Neutrophil (primary cell): ENCODE measurements around the gene DCAF8L2.

Source experiments
- H3K27ac ChIP-seq: fragments of 200-600 bp; sonication (generic); 2 replicates; pipeline ENCODE4 v1.5.1; 2016; ENCODE audit warnings: mild to moderate bottlenecking, moderate library complexity
- H3K27me3 ChIP-seq: fragments of 200-600 bp; sonication (generic); 2 replicates; pipeline ENCODE4 v1.6.0; 2016; ENCODE audit warnings: mild to moderate bottlenecking
- H3K36me3 ChIP-seq: fragments of 200-600 bp; sonication (generic); 2 replicates; pipeline ENCODE4 v1.5.1; 2017
- H3K4me1 ChIP-seq, 2 experiments: fragments of 200-600 bp in 1 of 2; sonication (generic) in 1 of 2; 1 replicate in 1 of 2; 2 replicates in 1 of 2; pipeline versions ENCODE4 v1.5.1 to v1.6.1; 2013 to 2016; ENCODE audit warnings: low read depth in 1 of 2, low read length in 1 of 2, mild to moderate bottlenecking in 1 of 2, moderate library complexity in 1 of 2; ENCODE audit not compliant: control insufficient read depth in 1 of 2, insufficient read depth in 1 of 2
- H3K4me3 ChIP-seq, 2 experiments: fragments of 200-600 bp in 1 of 2; sonication (generic) in 1 of 2; 1 replicate in 1 of 2; 2 replicates in 1 of 2; pipeline ENCODE4 v1.5.1; 2013 to 2016; ENCODE audit warnings: low read depth in 1 of 2, low read length in 1 of 2, mild to moderate bottlenecking in 1 of 2, moderate library complexity in 1 of 2
- H3K9me3 ChIP-seq: fragments of 200-600 bp; sonication (generic); 2 replicates; pipeline ENCODE4 v1.5.1; 2016
- CTCF ChIP-seq: fragments of 200-600 bp; sonication (generic); IDR thresholded peaks from 2 replicates; pipeline ENCODE4 v1.5.1; 2016; ENCODE audit warnings: antibody characterized with exemption

The DCAF8L2 gene

GRCh38 chrX:27796640-27797257 lies 206.6 kb downstream of the DCAF8L2 start:
- Histone ChIP-seq H3K27ac (no peak overlapping the region), H3K4me1 (no peaks in the 10 kb centered on the region), H3K9me3 (no peaks in the 10 kb centered on the region), H3K27me3 (no peaks in the 10 kb centered on the region), H3K4me3 (no peak overlapping the region), H3K36me3 (no peaks in the 10 kb centered on the region)
- TF ChIP-seq CTCF, result no peak

- H3K36me3 ChIP-seq, result no peaks in the 10 kb centered on the region
- no peak overlapping the region for H3K27ac ChIP-seq
- no peaks in the 10 kb centered on the region for H3K4me1 ChIP-seq
- no peaks in the 10 kb centered on the region for H3K9me3 ChIP-seq
- TF ChIP-seq CTCF, result no peak
- no peak overlapping the region for H3K4me3 ChIP-seq
- no peaks in the 10 kb centered on the region for H3K27me3 ChIP-seq
Measured at GRCh38 chrX:27797575-27797974, 207.4 kb downstream of the DCAF8L2 start.
